Measurements from ENCODE around the gene AKT3. TPM values are rescaled to one million over a fixed set of nuclear protein-coding genes. Genes with fewer than 3 reads are reported as not detected.
A peak's percentile ranks its signal among the peaks of the same experiment; 100 is the strongest.

AKT3 gene
- total and polyA plus RNA-seq, 2 donors (not counting 1 experiment from before 2014, with no cell fraction given), result 37.8 to 42.0 TPM

GRCh38 chr1:243488459-243489157, 361.4 kb downstream of the AKT3 start:
- Histone ChIP-seq H3K4me3 (replicated peaks in 1 of 4; ENCODE audit: control extremely low read depth in 1 of 4, insufficient read depth in 1 of 4, low read depth in 3 of 4, low read length in 4 of 4) (no peak overlapping the region), H3K79me2 (ENCODE audit: control insufficient read depth, insufficient read depth, low read length) (no peaks in the 10 kb centered on the region), H3K27me3 (ENCODE audit: control insufficient read depth, insufficient read depth, low read length) (no peaks in the 10 kb centered on the region), H3K4me1 (ENCODE audit: control insufficient read depth, extremely low read depth, insufficient read depth, low read length) (peaks cover 2% of the 10 kb centered on the region), H3K9me3 (ENCODE audit: control insufficient read depth, insufficient read depth, low read depth, low read length) (no peaks in the 10 kb centered on the region), H2AFZ (ENCODE audit: low read length) (no peak overlapping the region), H3K9ac (ENCODE audit: insufficient read depth, low read length) (no peak overlapping the region), H4K20me1 (ENCODE audit: control insufficient read depth, extremely low read depth, insufficient read depth, low read length) (no peaks in the 10 kb centered on the region), H3K4me2 (ENCODE audit: extremely low read depth, insufficient read depth, low read length) (no peak overlapping the region), H3K36me3 (ENCODE audit: control insufficient read depth, insufficient read depth, low read length) (no peaks in the 10 kb centered on the region), H3K27ac (ENCODE audit: insufficient read depth, low read length) (no peak overlapping the region)
- DNase-seq (ENCODE audit: low read depth in 2 of 2), result no peak
- TF ChIP-seq EZH2 (IDR thresholded peaks at IDR 0.05; ENCODE audit: low read length, missing control alignments) (no peak), CTCF (conservative IDR thresholded peaks at IDR 0.05 in 1 of 2, IDR thresholded peaks at IDR 0.05 in 1 of 2; ENCODE audit: low read depth in 1 of 2, low read length in 2 of 2) (no peak)

GRCh38 chr1:243487649-243488227, 362.3 kb downstream of the AKT3 start:
- DNase-seq (ENCODE audit: low read depth in 2 of 2), result peak in 1 of 2 donors; percentile 15
- H3K36me3 ChIP-seq (ENCODE audit: control insufficient read depth, insufficient read depth, low read length), result no peaks in the 10 kb centered on the region
- H3K4me3 ChIP-seq (replicated peaks in 1 of 4; ENCODE audit: control extremely low read depth in 1 of 4, insufficient read depth in 1 of 4, low read depth in 3 of 4, low read length in 4 of 4), result peak overlapping the region in 1 of 4 experiments; percentile 36
- H3K9me3 ChIP-seq (ENCODE audit: control insufficient read depth, insufficient read depth, low read depth, low read length), result no peaks in the 10 kb centered on the region
- H3K27ac ChIP-seq (ENCODE audit: insufficient read depth, low read length), result no peak overlapping the region
- peaks cover 2% of the 10 kb centered on the region for H3K4me1 ChIP-seq (ENCODE audit: control insufficient read depth, extremely low read depth, insufficient read depth, low read length)
- no peak overlapping the region for H3K9ac ChIP-seq (ENCODE audit: insufficient read depth, low read length)
- no peaks in the 10 kb centered on the region for H3K27me3 ChIP-seq (ENCODE audit: control insufficient read depth, insufficient read depth, low read length)
- no peak overlapping the region for H2AFZ ChIP-seq (ENCODE audit: low read length)
- no peak overlapping the region for H3K4me2 ChIP-seq (ENCODE audit: extremely low read depth, insufficient read depth, low read length)
- H4K20me1 ChIP-seq (ENCODE audit: control insufficient read depth, extremely low read depth, insufficient read depth, low read length), result no peaks in the 10 kb centered on the region
- H3K79me2 ChIP-seq (ENCODE audit: control insufficient read depth, insufficient read depth, low read length), result no peaks in the 10 kb centered on the region
- TF ChIP-seq EZH2 (IDR thresholded peaks at IDR 0.05; ENCODE audit: low read length, missing control alignments), result no peak

- DNase-seq (ENCODE audit: low read depth in 2 of 2), result no peak
- Histone ChIP-seq H2AFZ (ENCODE audit: low read length) (no peak overlapping the region), H3K9ac (ENCODE audit: insufficient read depth, low read length) (no peak overlapping the region), H3K79me2 (ENCODE audit: control insufficient read depth, insufficient read depth, low read length) (no peaks in the 10 kb centered on the region), H3K4me1 (ENCODE audit: control insufficient read depth, extremely low read depth, insufficient read depth, low read length) (peaks cover 4% of the 10 kb centered on the region), H3K4me2 (ENCODE audit: extremely low read depth, insufficient read depth, low read length) (no peak overlapping the region), H3K27ac (ENCODE audit: insufficient read depth, low read length) (no peak overlapping the region), H3K27me3 (ENCODE audit: control insufficient read depth, insufficient read depth, low read length) (no peaks in the 10 kb centered on the region), H4K20me1 (ENCODE audit: control insufficient read depth, extremely low read depth, insufficient read depth, low read length) (no peaks in the 10 kb centered on the region), H3K9me3 (ENCODE audit: control insufficient read depth, insufficient read depth, low read depth, low read length) (no peaks in the 10 kb centered on the region), H3K4me3 (replicated peaks in 1 of 4; ENCODE audit: control extremely low read depth in 1 of 4, insufficient read depth in 1 of 4, low read depth in 3 of 4, low read length in 4 of 4) (no peak overlapping the region), H3K36me3 (ENCODE audit: control insufficient read depth, insufficient read depth, low read length) (no peaks in the 10 kb centered on the region)
- TF ChIP-seq EZH2 (IDR thresholded peaks at IDR 0.05; ENCODE audit: low read length, missing control alignments), result no peak
- TF ChIP-seq CTCF (conservative IDR thresholded peaks at IDR 0.05 in 1 of 2, IDR thresholded peaks at IDR 0.05 in 1 of 2; ENCODE audit: low read depth in 1 of 2, low read length in 2 of 2), result no peak
Measured at GRCh38 chr1:243487036-243487648, 362.9 kb downstream of the AKT3 start.

All from fibroblast of lung (primary cell).